Type B pancreatic cell (in vitro differentiated cells): ENCODE results near the gene ZGRF1. TPM values are rescaled to one million over a fixed set of nuclear protein-coding genes. Genes with fewer than 3 reads are reported as not detected.
"Not testable (repeated sequence)": the region's sequence is repeated elsewhere in the genome, so short reads cannot be mapped to it uniquely, and the experiment has no call there.

ENCODE experiments used
- DNase-seq: peaks from one replicate; pipeline ENCODE4 v3.0.0; 2021; ENCODE audit warnings: mixed read lengths; ENCODE audit not compliant: unreplicated experiment; ENCODE audit errors: extremely low spot score
- H3K27ac Mint-ChIP-seq: 2 replicates; pipeline ENCODE4 v1.8.0; 2021; ENCODE audit warnings: mild to moderate bottlenecking, mixed read lengths
- H3K27me3 Mint-ChIP-seq: 2 replicates; pipeline ENCODE4 v1.8.0; 2021; ENCODE audit warnings: mixed read lengths
- H3K36me3 Mint-ChIP-seq: 2 replicates; pipeline ENCODE4 v1.8.0; 2021; ENCODE audit warnings: mixed read lengths
- H3K4me1 Mint-ChIP-seq: one replicate; pipeline ENCODE4 v1.8.0; 2021; ENCODE audit warnings: mixed read lengths; ENCODE audit not compliant: unreplicated experiment
- H3K4me3 Mint-ChIP-seq: 2 replicates; pipeline ENCODE4 v1.8.0; 2021; ENCODE audit warnings: mild to moderate bottlenecking, mixed read lengths
- H3K9me3 Mint-ChIP-seq: 2 replicates; pipeline ENCODE4 v1.8.0; 2021; ENCODE audit warnings: mixed read lengths
- microRNA-seq: library from miRNA; unstranded; fragments of <30 nt; microRNA quantifications from one replicate; pipeline ENCODE4, GENCODE V29; 2020
- total RNA-seq: library from RNA; stranded (reverse); gene quantifications from 2 replicates; pipeline ENCODE4 v1.2.1, GENCODE V29; 2021; ENCODE audit warnings: low replicate concordance
- TF ChIP-seq, protein P1 (sequence below): fragments of 200-600 bp; sonication (generic); conservative IDR thresholded peaks from 2 replicates; pipeline ENCODE4 v1.5.0; 2021; ENCODE audit warnings: antibody characterized with exemption, mild to moderate bottlenecking

Gene ZGRF1
- total RNA-seq, 1 donor from 2014 or later = 24.8 TPM

DNA sequence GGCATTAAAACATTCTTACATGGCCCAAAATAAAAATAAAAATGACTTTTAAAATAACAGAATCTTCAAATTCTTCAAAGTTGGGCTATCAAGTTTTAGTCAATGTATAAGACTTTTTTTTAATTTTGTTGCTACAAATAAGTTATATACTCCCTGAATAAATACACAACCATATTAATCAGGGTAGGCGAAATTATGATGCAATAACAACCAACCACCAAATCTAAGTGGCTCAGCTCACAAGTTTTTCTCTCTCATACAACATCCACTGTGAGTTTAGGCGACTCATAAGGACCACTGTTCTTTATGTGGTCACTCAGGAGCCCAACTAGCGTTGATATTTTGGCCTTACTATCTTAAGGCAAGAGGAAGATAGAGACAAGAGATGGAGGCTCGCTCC is 131.9 kb downstream of the ZGRF1 start:
- peaks cover 81% of the 10 kb centered on the region for H3K27me3 Mint-ChIP-seq
- H3K4me3 Mint-ChIP-seq = no peak overlapping the region
- no peak for DNase-seq
- H3K9me3 Mint-ChIP-seq = no peaks in the 10 kb centered on the region
- peaks cover 12% of the 10 kb centered on the region for H3K4me1 Mint-ChIP-seq
- TF ChIP-seq, protein P1, sequence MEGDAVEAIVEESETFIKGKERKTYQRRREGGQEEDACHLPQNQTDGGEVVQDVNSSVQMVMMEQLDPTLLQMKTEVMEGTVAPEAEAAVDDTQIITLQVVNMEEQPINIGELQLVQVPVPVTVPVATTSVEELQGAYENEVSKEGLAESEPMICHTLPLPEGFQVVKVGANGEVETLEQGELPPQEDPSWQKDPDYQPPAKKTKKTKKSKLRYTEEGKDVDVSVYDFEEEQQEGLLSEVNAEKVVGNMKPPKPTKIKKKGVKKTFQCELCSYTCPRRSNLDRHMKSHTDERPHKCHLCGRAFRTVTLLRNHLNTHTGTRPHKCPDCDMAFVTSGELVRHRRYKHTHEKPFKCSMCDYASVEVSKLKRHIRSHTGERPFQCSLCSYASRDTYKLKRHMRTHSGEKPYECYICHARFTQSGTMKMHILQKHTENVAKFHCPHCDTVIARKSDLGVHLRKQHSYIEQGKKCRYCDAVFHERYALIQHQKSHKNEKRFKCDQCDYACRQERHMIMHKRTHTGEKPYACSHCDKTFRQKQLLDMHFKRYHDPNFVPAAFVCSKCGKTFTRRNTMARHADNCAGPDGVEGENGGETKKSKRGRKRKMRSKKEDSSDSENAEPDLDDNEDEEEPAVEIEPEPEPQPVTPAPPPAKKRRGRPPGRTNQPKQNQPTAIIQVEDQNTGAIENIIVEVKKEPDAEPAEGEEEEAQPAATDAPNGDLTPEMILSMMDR = no peak
- no peaks in the 10 kb centered on the region for H3K36me3 Mint-ChIP-seq
- no peak overlapping the region for H3K27ac Mint-ChIP-seq

DNA sequence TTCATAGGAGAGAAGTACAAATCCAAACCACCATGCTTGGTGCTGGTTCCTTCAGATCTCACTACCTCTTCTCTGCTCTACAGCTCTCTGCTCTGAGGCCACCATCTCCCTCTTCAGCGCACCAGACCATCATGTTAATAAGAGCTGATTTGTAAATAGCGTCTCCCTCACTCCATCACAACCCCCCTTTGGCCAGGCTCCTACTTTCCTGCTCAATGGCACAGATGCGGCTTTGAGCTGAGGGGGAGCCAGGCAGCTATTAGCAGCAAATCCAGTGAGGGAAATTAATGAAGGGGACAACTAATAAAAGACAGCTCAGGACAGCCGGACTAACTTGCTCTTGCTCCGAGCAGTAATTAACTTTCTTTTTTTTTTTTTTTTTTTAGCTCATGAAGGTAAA is 133.8 kb downstream of the ZGRF1 start:
- Mint-ChIP-seq H3K27ac (no peak overlapping the region), H3K27me3 (peaks cover 70% of the 10 kb centered on the region)
- TF ChIP-seq, protein P1 = no peak

DNA sequence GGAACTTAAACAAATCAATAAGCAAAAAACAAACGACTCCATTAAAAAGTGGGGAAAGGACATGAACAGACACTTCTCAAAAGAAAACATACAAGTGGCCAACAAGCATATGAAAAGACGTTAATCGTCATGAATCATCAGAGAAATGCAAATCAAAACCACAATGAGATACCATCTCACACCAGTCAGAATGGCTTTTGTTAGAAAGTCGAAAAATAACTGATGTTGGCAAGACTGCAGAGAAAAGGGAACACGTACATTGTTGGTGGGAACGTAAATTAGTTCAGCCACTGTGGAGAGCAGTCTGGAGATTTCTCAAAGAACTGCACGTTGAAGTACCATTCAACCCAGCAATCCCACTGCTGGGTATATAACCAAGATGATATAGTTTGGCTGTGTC is 144.4 kb downstream of the ZGRF1 start:
- Mint-ChIP-seq H3K9me3 (peaks cover 4% of the 10 kb centered on the region), H3K4me3 (no peak overlapping the region), H3K27ac (no peak overlapping the region), H3K4me1 (no peaks in the 10 kb centered on the region), H3K36me3 (no peaks in the 10 kb centered on the region), H3K27me3 (peaks cover 11% of the 10 kb centered on the region)
- no peak for DNase-seq
- TF ChIP-seq, protein P1 = no peak

More for the DNA sequence above, 133.8 kb downstream of the ZGRF1 start:
- no peak for DNase-seq
- H3K4me1 Mint-ChIP-seq = no peaks in the 10 kb centered on the region
- H3K4me3 Mint-ChIP-seq = no peak overlapping the region
- no peaks in the 10 kb centered on the region for H3K9me3 Mint-ChIP-seq
- no peaks in the 10 kb centered on the region for H3K36me3 Mint-ChIP-seq

DNA sequence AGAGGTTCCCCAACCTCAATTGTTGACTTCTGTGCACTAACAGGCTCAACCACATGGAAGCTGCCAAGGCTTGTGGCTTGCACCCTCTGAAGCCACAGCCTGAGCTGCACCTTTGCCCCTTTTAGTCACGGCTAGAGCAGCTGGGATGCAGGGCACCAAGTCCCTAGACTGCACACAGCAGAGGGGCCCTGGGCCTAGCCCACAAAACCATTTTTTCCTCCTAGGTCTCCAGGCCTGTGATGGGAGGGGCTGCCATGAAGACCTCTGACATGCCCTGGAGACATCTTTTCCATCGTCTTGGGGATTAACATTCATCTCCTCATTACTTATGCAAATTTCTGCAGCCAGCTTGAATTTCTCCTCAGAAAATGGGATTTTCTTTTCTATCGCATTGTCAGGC is 145.9 kb downstream of the ZGRF1 start:
- H3K4me3 Mint-ChIP-seq, H3K27ac Mint-ChIP-seq, H3K36me3 Mint-ChIP-seq, H3K4me1 Mint-ChIP-seq, H3K9me3 Mint-ChIP-seq, DNase-seq: not testable (repeated sequence)
- peaks cover 14% of the 10 kb centered on the region for H3K27me3 Mint-ChIP-seq

Small RNAs within 50 kb of the gene (microRNA-seq; reads per million reads assigned to microRNA genes)
- gene MIR302A (10,903 reads per million, percentile 96 among the genes with 10 or more reads in this experiment), gene MIR302B (9,668 reads per million, percentile 95 among the genes with 10 or more reads in this experiment), gene MIR302C (1,972 reads per million, percentile 86 among the genes with 10 or more reads in this experiment), gene MIR302D (4,391 reads per million, percentile 91 among the genes with 10 or more reads in this experiment), gene MIR367 (5.5 reads per million, percentile 21 among the genes with 10 or more reads in this experiment)

Other genes with a start within 250 kb of the ZGRF1 start
- gene NEUROG2, start 120.7 kb downstream of the ZGRF1 start, total RNA-seq = 1.2 TPM in 1 of 2 replicates, not detected in the other
- gene LARP7, start 234 bp upstream of the ZGRF1 start, total RNA-seq = 43.5 and 43.8 TPM in 2 replicates